Large intestine (tissue), 3 donors: ENCODE measurements around the gene PLCD1. TPM values are rescaled to one million over a fixed set of nuclear protein-coding genes. Genes with fewer than 3 reads are reported as not detected.

Experiments
- DNase-seq, 2 donors: peaks; one replicate each; pipeline versions ENCODE4 v3.0.0 to v3.0.0-alpha.2; 2013
- H3K27ac ChIP-seq: one replicate; pipeline ENCODE4 v1.5.1; 2013; ENCODE audit warnings: low read length
- H3K27me3 ChIP-seq: 2 replicates; pipeline ENCODE4 v1.6.1; 2013; ENCODE audit warnings: low read length; ENCODE audit not compliant: control insufficient read depth, insufficient read depth
- H3K36me3 ChIP-seq: 2 replicates; pipeline ENCODE4 v1.6.1; 2013; ENCODE audit warnings: low read length; ENCODE audit not compliant: control insufficient read depth, insufficient read depth
- H3K4me1 ChIP-seq: one replicate; pipeline ENCODE4 v1.6.1; 2013; ENCODE audit warnings: low read length; ENCODE audit not compliant: control insufficient read depth, insufficient read depth
- H3K4me3 ChIP-seq: one replicate; pipeline ENCODE4 v1.5.1; 2013; ENCODE audit warnings: low read length
- H3K9me3 ChIP-seq: one replicate; pipeline ENCODE4 v1.6.1; 2013; ENCODE audit warnings: mild to moderate bottlenecking, low read depth, low read length, moderate library complexity; ENCODE audit not compliant: control insufficient read depth
- WGBS: methylation state at CpG from one replicate; pipeline ENCODE4 v1.1.5; 2013; ENCODE audit warnings: low lambda C conversion rate; ENCODE audit not compliant: insufficient coverage; 5-methylcytosine and 5-hydroxymethylcytosine counted together
- polyA plus RNA-seq: library from polyadenylated mRNA; unstranded; fragments of 120-200 nt; gene quantifications from one replicate; pipeline ENCODE4 v1.2.1, GENCODE V29; 2013

Gene PLCD1
- polyA plus RNA-seq, 1 donor, result 13.4 TPM

- Histone ChIP-seq H3K27ac (peak overlapping the region; percentile 80), H3K4me1 (peaks cover 37% of the 10 kb centered on the region), H3K36me3 (peaks cover 5% of the 10 kb centered on the region)
Measured at GRCh38 chr3:37964716-37965115, 64.7 kb downstream of the PLCD1 start.

DNA sequence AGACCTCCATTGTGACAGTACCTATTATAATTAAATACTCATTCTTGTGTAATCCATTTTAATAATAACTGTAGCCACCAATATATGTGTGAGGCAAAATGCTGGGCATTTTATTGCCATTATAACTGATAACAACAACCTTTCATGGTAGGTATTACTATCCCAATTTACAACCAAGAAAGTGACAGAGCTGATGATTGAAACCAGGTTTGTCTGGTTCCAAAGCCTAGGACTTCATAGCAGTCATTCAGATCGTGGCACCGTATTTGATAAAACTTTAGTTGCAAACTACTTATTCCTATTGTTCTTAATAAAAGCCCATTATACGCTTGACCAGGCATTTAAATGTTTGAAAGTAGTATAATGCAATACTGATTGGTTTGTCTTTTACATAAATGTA, 65.3 kb downstream of the PLCD1 start:
- DNase-seq, result peak in 1 of 2 donors; percentile 73
- H3K36me3 ChIP-seq, result peaks cover 5% of the 10 kb centered on the region
- peaks cover 37% of the 10 kb centered on the region for H3K4me1 ChIP-seq
- H3K4me3 ChIP-seq, result peak overlapping the region; percentile 28
- WGBS, result no CpG with 5 or more reads among the region's 3 CpGs
- H3K9me3 ChIP-seq, result no peaks in the 10 kb centered on the region
- H3K27ac ChIP-seq, result peak overlapping the region; percentile 80
- no peaks in the 10 kb centered on the region for H3K27me3 ChIP-seq

More at GRCh38 chr3:37964716-37965115, 64.7 kb downstream of the PLCD1 start:
- Histone ChIP-seq H3K4me3 (peak overlapping the region; percentile 28), H3K27me3 (no peaks in the 10 kb centered on the region), H3K9me3 (no peaks in the 10 kb centered on the region)
- no CpG with 5 or more reads among the region's 1 CpG for WGBS
- peak in 1 of 2 donors; percentile 81 for DNase-seq

GRCh38 chr3:37963635-37964034, 65.8 kb downstream of the PLCD1 start:
- H3K9me3 ChIP-seq, result no peaks in the 10 kb centered on the region
- peaks cover 2% of the 10 kb centered on the region for H3K36me3 ChIP-seq
- no peaks in the 10 kb centered on the region for H3K27me3 ChIP-seq
- no CpG with 5 or more reads among the region's 3 CpGs for WGBS
- H3K4me3 ChIP-seq, result no peak overlapping the region
- peak in 1 of 2 donors; percentile 63 for DNase-seq
- peaks cover 37% of the 10 kb centered on the region for H3K4me1 ChIP-seq
- peak overlapping the region; percentile 80 for H3K27ac ChIP-seq

DNA sequence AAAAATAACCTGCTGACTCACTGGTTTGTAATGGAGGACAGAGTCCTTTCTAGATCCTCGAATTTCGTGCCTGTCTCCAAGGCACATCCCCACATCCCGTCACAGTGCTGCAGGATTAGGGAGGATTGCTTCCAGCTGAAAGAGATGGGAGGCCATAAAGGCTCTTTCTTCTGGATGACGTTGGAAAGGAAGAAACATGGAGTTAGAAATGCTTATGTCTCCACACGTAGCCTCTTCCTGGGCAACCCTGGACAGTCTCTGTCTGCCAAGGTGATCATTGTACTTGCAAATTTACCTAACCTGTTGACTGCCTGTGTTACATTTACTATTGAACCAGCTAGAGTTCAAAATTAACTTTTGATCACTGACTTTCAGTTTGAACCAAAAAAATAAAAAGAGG, 66.4 kb downstream of the PLCD1 start:
- H3K36me3 ChIP-seq, result peaks cover 2% of the 10 kb centered on the region
- no peak overlapping the region for H3K4me3 ChIP-seq
- no peaks in the 10 kb centered on the region for H3K9me3 ChIP-seq
- DNase-seq, result no peak
- WGBS, result no CpG with 5 or more reads among the region's 5 CpGs
- H3K27me3 ChIP-seq, result no peaks in the 10 kb centered on the region
- peaks cover 37% of the 10 kb centered on the region for H3K4me1 ChIP-seq
- H3K27ac ChIP-seq, result peak overlapping the region; percentile 80

GRCh38 chr3:37961622-37962431, 67.6 kb downstream of the PLCD1 start:
- Histone ChIP-seq H3K9me3 (no peaks in the 10 kb centered on the region), H3K36me3 (peaks cover 2% of the 10 kb centered on the region), H3K27ac (peak overlapping the region; percentile 21), H3K4me1 (peaks cover 38% of the 10 kb centered on the region), H3K27me3 (no peaks in the 10 kb centered on the region), H3K4me3 (no peak overlapping the region)
- peak in 1 of 2 donors; percentile 47 for DNase-seq
- no CpG with 5 or more reads among the region's 6 CpGs for WGBS

DNA sequence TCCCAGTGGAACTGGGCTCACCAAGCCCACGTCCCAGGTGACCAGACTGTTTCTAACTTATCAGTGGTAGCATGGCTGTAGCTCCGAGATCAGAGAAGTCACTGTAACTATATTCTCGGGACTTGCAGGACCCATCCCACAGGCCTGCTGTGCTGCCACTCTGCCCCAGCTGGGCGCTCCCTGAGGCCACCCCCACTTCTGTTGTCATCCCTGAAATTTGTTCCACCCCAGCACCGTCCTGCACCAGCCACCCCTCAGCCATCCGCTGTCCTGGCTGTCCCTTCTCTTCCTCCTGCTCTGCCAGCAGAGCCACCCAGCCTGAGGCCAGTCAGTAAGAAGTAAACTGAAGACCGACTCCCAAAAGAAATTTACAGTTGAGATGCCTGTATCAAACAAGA, 71.9 kb downstream of the PLCD1 start:
- no peak for DNase-seq

More for the DNA sequence above, 71.9 kb downstream of the PLCD1 start:
- H3K27me3 ChIP-seq, result no peaks in the 10 kb centered on the region
- H3K27ac ChIP-seq, result peak overlapping the region; percentile 19
- H3K4me1 ChIP-seq, result peaks cover 17% of the 10 kb centered on the region
- H3K4me3 ChIP-seq, result no peak overlapping the region
- H3K36me3 ChIP-seq, result peaks cover 7% of the 10 kb centered on the region
- H3K9me3 ChIP-seq, result no peaks in the 10 kb centered on the region
- WGBS, result 100% methylated on average over 1 of the region's 7 CpGs

Other genes starting within 250 kb of the PLCD1 start
- gene CTDSPL, start 167.8 kb downstream of the PLCD1 start, polyA plus RNA-seq, result 23.3 TPM
- gene VILL, start 38.9 kb downstream of the PLCD1 start, polyA plus RNA-seq, result 73.7 TPM
- 1.2 TPM for gene DLEC1, start 9.6 kb upstream of the PLCD1 start, polyA plus RNA-seq
- gene ACAA1, start 107.5 kb upstream of the PLCD1 start, polyA plus RNA-seq, result 96.2 TPM
- 31.0 TPM for gene MYD88, start 109.0 kb upstream of the PLCD1 start, polyA plus RNA-seq
- gene OXSR1, start 135.9 kb upstream of the PLCD1 start, polyA plus RNA-seq, result 30.4 TPM
- 0.34 TPM for gene SLC22A13, start 236.2 kb upstream of the PLCD1 start, polyA plus RNA-seq